GM23248 (cell line): Measurements from ENCODE around the gene ERH.

Source experiments
- EZH2 ChIP-seq: fragments of 200-600 bp; sonication (generic); IDR thresholded peaks from 2 replicates; pipeline ENCODE4 v1.6.1; 2018; ENCODE audit warnings: antibody characterized with exemption, mild to moderate bottlenecking; ENCODE audit not compliant: insufficient read depth, poor library complexity, severe bottlenecking
- EZH2phosphoT487 ChIP-seq: fragments of 200-600 bp; sonication (generic); IDR thresholded peaks from 2 replicates; pipeline ENCODE4 v1.6.1; 2018; ENCODE audit warnings: antibody characterized with exemption, moderate library complexity, mild to moderate bottlenecking, low read depth; ENCODE audit not compliant: insufficient read depth

GRCh38 chr14:69387311-69387710 lies 10.8 kb downstream of the ERH start:
- TF ChIP-seq EZH2 = no peak
- no peak for TF ChIP-seq EZH2phosphoT487
